NCI-H1694 (cell line): Measurements from ENCODE around the gene ADAMTSL2.

Source experiments
- DNase-seq: peaks from one replicate; lab custom pipeline; 2025; lab: John Stamatoyannopoulos, UW

Gene ADAMTSL2

GRCh38 chr9:133534346-133535291 is at the start of gene ADAMTSL2:
Gene ADAMTSL2 (plus strand): TSS chr9:133534704. CDS start chr9:133536713, 2,009 bp downstream.
- DNase-seq: peak; percentile 24

- no peak for DNase-seq
Measured at GRCh38 chr9:133485531-133486260, 48.8 kb upstream of the ADAMTSL2 start.

- DNase-seq: no peak
Measured at GRCh38 chr9:133487331-133487725, 47.2 kb upstream of the ADAMTSL2 start.

- DNase-seq: no peak
Measured at GRCh38 chr9:133488686-133489252, 45.7 kb upstream of the ADAMTSL2 start.

GRCh38 chr9:133489253-133490190 is 45.0 kb upstream of the ADAMTSL2 start:
- no peak for DNase-seq

GRCh38 chr9:133490201-133490681 is 44.3 kb upstream of the ADAMTSL2 start:
- no peak for DNase-seq

GRCh38 chr9:133490865-133491655 is 43.4 kb upstream of the ADAMTSL2 start:
- DNase-seq: no peak

- no peak for DNase-seq
Measured at GRCh38 chr9:133491656-133491925, 42.9 kb upstream of the ADAMTSL2 start.

GRCh38 chr9:133492061-133493021 is 42.2 kb upstream of the ADAMTSL2 start:
- DNase-seq: peak; percentile 3

- no peak for DNase-seq
Measured at GRCh38 chr9:133493428-133493827, 41.1 kb upstream of the ADAMTSL2 start.

- no peak for DNase-seq
Measured at GRCh38 chr9:133493845-133494540, 40.5 kb upstream of the ADAMTSL2 start.

GRCh38 chr9:133494636-133495326 is 39.7 kb upstream of the ADAMTSL2 start:
- DNase-seq: no peak

- DNase-seq: no peak
Measured at GRCh38 chr9:133495327-133496293, 38.9 kb upstream of the ADAMTSL2 start.

- no peak for DNase-seq
Measured at GRCh38 chr9:133496861-133497842, 37.4 kb upstream of the ADAMTSL2 start.

GRCh38 chr9:133499132-133499891 is 35.2 kb upstream of the ADAMTSL2 start:
- no peak for DNase-seq
